CD4-positive, alpha-beta T cell (primary cell): ENCODE data around the gene CMTR1. TPM values are rescaled to one million over a fixed set of nuclear protein-coding genes. Genes with fewer than 3 reads are reported as not detected.

Experiments used
- ATAC-seq: fragments of 200-7000 bp; cut with Tn5 transposase; one replicate; pipeline ENCODE4 v1.10.0; 2022; ENCODE audit warnings: mild to moderate bottlenecking; ENCODE audit not compliant: poor library complexity
- CTCF ChIA-PET: fragments of 350-600 bp; sonication (Branson Sonifier 250); formaldehyde crosslinking; loops from one replicate; lab custom pipeline; 2021; ENCODE audit warnings: antibody characterized with exemption, inconsistent platforms; lab: Charles Lee
- POLR2A ChIA-PET: fragments of 350-600 bp; sonication (Branson Sonifier 250); formaldehyde crosslinking; loops from one replicate; lab custom pipeline; 2021; ENCODE audit warnings: antibody characterized with exemption, inconsistent platforms; lab: Charles Lee
- DNase-seq, 14 experiments: peaks; one replicate each; pipeline ENCODE4 v3.0.0-alpha.2; 2013 to 2020; ENCODE audit warnings: mixed read lengths in 2 of 14
- H3K27ac ChIP-seq, 2 donors: one replicate each; pipeline versions ENCODE4 v1.5.1 to v1.7.0; 2013; ENCODE audit warnings: low read length in 2 of 2, low read depth in 1 of 2, mild to moderate bottlenecking in 1 of 2
- H3K27me3 ChIP-seq, 2 experiments: 1 replicate in 1 of 2; 2 replicates in 1 of 2; pipeline versions ENCODE4 v1.6.1 to v1.7.0; 2013; ENCODE audit warnings: low read length in 2 of 2, control low read depth in 1 of 2, mild to moderate bottlenecking in 1 of 2, moderate library complexity in 1 of 2; ENCODE audit not compliant: insufficient read depth in 2 of 2, control insufficient read depth in 1 of 2
- H3K36me3 ChIP-seq: one replicate; pipeline ENCODE4 v1.6.1; 2013; ENCODE audit warnings: low read length, control low read depth; ENCODE audit not compliant: insufficient read depth
- H3K4me1 ChIP-seq: one replicate; pipeline ENCODE4 v1.6.1; 2013; ENCODE audit warnings: low read length, control low read depth; ENCODE audit not compliant: insufficient read depth
- H3K4me3 ChIP-seq: one replicate; pipeline ENCODE4 v1.5.1; 2013; ENCODE audit warnings: mild to moderate bottlenecking, low read length, moderate library complexity
- H3K9me3 ChIP-seq, 2 experiments: 1 replicate in 1 of 2; 2 replicates in 1 of 2; pipeline versions ENCODE4 v1.6.1 to v1.7.0; 2013; ENCODE audit warnings: low read length in 2 of 2, mild to moderate bottlenecking in 2 of 2, control low read depth in 1 of 2, moderate library complexity in 1 of 2; ENCODE audit not compliant: control insufficient read depth in 1 of 2, insufficient read depth in 1 of 2
- H3K27ac Mint-ChIP-seq: one replicate; pipeline ENCODE4 v1.8.0; 2020; ENCODE audit warnings: mixed read lengths
- H3K27me3 Mint-ChIP-seq: one replicate; pipeline ENCODE4 v1.8.0; 2021; ENCODE audit warnings: mixed read lengths
- H3K36me3 Mint-ChIP-seq: one replicate; pipeline ENCODE4 v1.8.0; 2021; ENCODE audit warnings: low read depth, mixed read lengths
- H3K4me1 Mint-ChIP-seq: one replicate; pipeline ENCODE4 v1.8.0; 2021; ENCODE audit warnings: low read depth, mixed read lengths
- H3K4me3 Mint-ChIP-seq: one replicate; pipeline ENCODE4 v1.8.0; 2020; ENCODE audit warnings: mild to moderate bottlenecking, mixed read lengths
- H3K9me3 Mint-ChIP-seq: one replicate; pipeline ENCODE4 v1.8.0; 2020; ENCODE audit warnings: mixed read lengths
- intact Hi-C, 2 experiments: fragments of 100-400 bp; cut with DNase I in 1 of 2; cut with micrococcal nuclease in 1 of 2; formaldehyde crosslinking; loops; one replicate each; pipeline versions ENCODE4 v1.15.1 to v1.9.0; 2023 to 2025; cut with DNase I, micrococcal nuclease
- total RNA-seq, 174 experiments: library from RNA in 2 of 174; stranded (reverse) in 2 of 174; gene quantifications; one replicate each; pipeline ENCODE4 v1.2.3 and lab custom pipeline; 2021 to 2026
- TF ChIP-seq, protein P1 (sequence below): fragments of 200-600 bp; IDR thresholded peaks from one replicate; pipeline ENCODE4 v1.8.0; 2022; ENCODE audit warnings: antibody characterized with exemption, mild to moderate bottlenecking

CMTR1 gene
- total RNA-seq, 2 experiments from 2014 or later = 79.7 to 80.3 TPM

DNA sequence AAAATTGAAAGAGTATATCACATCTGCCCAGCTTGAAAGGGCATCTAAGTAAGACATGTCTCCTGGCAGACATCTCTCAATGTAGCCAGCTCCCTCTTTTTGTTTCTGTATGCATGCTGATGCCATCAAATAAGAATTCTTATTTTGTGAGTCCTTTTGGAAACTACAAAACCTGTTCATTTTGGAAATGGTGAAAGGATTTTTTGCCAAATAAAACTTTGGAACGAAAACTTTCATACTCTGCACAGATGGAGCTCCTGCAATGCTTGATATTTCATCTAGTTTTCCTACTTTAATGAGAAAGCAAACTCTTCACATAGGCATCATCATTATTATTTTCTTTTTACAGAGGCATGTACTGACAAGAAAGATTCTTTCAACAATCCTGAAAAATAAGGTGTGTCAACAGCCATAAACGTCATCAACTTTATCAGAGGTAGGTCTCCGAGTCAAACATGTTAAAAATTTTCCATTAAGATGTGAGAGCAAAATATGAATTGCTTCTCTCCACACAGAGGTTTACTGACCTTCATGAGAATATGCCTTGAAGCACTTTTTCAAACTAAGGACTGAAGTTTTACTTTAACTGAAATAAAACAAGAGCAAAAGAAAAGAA is 26.2 kb upstream of the CMTR1 start:
- DNase-seq (no peak), ATAC-seq (no peak)
- Mint-ChIP-seq H3K9me3 (no peaks in the 10 kb centered on the region), H3K4me1 (no peaks in the 10 kb centered on the region), H3K4me3 (no peak overlapping the region), H3K27me3 (no peaks in the 10 kb centered on the region), H3K36me3 (no peaks in the 10 kb centered on the region), H3K27ac (no peak overlapping the region)
- intact Hi-C loops = no loop called here
- Histone ChIP-seq H3K27ac (no peak overlapping the region), H3K4me3 (no peak overlapping the region), H3K4me1 (no peaks in the 10 kb centered on the region), H3K27me3 (no peaks in the 10 kb centered on the region), H3K36me3 (no peaks in the 10 kb centered on the region), H3K9me3 (no peaks in the 10 kb centered on the region)
- TF ChIP-seq, protein P1, sequence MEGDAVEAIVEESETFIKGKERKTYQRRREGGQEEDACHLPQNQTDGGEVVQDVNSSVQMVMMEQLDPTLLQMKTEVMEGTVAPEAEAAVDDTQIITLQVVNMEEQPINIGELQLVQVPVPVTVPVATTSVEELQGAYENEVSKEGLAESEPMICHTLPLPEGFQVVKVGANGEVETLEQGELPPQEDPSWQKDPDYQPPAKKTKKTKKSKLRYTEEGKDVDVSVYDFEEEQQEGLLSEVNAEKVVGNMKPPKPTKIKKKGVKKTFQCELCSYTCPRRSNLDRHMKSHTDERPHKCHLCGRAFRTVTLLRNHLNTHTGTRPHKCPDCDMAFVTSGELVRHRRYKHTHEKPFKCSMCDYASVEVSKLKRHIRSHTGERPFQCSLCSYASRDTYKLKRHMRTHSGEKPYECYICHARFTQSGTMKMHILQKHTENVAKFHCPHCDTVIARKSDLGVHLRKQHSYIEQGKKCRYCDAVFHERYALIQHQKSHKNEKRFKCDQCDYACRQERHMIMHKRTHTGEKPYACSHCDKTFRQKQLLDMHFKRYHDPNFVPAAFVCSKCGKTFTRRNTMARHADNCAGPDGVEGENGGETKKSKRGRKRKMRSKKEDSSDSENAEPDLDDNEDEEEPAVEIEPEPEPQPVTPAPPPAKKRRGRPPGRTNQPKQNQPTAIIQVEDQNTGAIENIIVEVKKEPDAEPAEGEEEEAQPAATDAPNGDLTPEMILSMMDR = no peak
- ChIA-PET CTCF (no interaction called here), POLR2A (no interaction called here)

DNA sequence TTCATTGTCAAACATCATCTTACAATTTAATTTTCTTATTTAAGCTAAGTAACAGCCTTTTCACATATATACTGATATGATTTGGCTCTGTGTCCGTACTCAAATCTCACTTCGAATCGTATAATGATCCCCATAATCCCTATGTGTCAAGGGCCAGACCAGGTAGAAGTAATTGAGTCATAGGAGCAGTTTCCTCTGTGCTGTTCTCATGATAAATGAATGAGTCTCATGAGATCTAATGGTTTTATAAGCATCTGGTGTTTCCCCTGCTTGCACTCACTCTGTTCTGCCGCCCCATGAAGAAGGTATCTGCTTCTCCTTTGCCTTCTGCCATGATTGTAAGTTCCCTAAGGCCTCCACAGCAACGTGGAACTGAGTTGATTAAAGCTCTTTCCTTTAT is 25.1 kb upstream of the CMTR1 start:
- intact Hi-C loops = no loop called here
- Mint-ChIP-seq H3K4me1 (no peaks in the 10 kb centered on the region), H3K36me3 (no peaks in the 10 kb centered on the region), H3K27ac (no peak overlapping the region), H3K27me3 (no peaks in the 10 kb centered on the region), H3K4me3 (no peak overlapping the region), H3K9me3 (no peaks in the 10 kb centered on the region)
- Histone ChIP-seq H3K9me3 (no peaks in the 10 kb centered on the region), H3K4me3 (no peak overlapping the region), H3K36me3 (no peaks in the 10 kb centered on the region), H3K27ac (no peak overlapping the region), H3K4me1 (no peaks in the 10 kb centered on the region), H3K27me3 (no peaks in the 10 kb centered on the region)
- DNase-seq (no peak), ATAC-seq (no peak)
- TF ChIP-seq, protein P1 = no peak
- POLR2A ChIA-PET = no interaction called here
- CTCF ChIA-PET = no interaction called here

DNA sequence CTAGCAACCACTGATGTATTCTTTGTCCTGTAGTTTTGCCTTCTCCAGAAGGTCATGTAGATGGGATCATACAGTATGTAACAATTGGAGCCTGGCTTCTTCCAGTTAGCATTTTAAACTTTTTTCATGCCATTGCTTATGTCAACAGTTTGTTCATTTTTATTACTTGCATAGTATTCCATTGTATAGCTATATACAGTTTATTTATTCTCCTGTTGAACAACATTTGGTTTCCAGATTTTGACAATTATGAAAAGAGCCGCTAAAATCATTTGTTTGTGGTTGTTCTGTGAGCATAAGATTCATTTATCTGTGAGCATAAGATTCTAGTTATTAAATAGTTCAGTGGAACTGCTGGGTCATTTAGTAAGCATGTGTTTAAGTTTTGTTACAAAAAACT is 23.5 kb upstream of the CMTR1 start:
- H3K27me3 Mint-ChIP-seq = no peaks in the 10 kb centered on the region
- ChIA-PET CTCF (no interaction called here), POLR2A (no interaction called here)
- no peaks in the 10 kb centered on the region for H3K4me1 Mint-ChIP-seq
- ATAC-seq = no peak
- no peak overlapping the region for H3K4me3 Mint-ChIP-seq
- Histone ChIP-seq H3K36me3 (no peaks in the 10 kb centered on the region), H3K9me3 (no peaks in the 10 kb centered on the region), H3K4me1 (no peaks in the 10 kb centered on the region), H3K27me3 (no peaks in the 10 kb centered on the region), H3K27ac (no peak overlapping the region), H3K4me3 (no peak overlapping the region)
- no peaks in the 10 kb centered on the region for H3K9me3 Mint-ChIP-seq
- no peak for DNase-seq
- no peaks in the 10 kb centered on the region for H3K36me3 Mint-ChIP-seq
- intact Hi-C loops = no loop called here
- TF ChIP-seq, protein P1 = no peak
- H3K27ac Mint-ChIP-seq = no peak overlapping the region
